GM12892 (cell line): ENCODE measurements around the gene MMADHC.

Source experiments
- POLR2A ChIP-seq: IDR thresholded peaks from 2 replicates; pipeline ENCODE4 v1.6.1; 2011; ENCODE audit warnings: low read depth, low read length, control low read depth
- POLR2AphosphoS5 ChIP-seq: IDR thresholded peaks from 2 replicates; pipeline ENCODE4 v1.6.1; 2011; ENCODE audit warnings: low read depth, low read length, control low read depth
- TAF1 ChIP-seq: IDR thresholded peaks from 2 replicates; pipeline ENCODE4 v1.6.1; 2011; ENCODE audit warnings: low read depth, mild to moderate bottlenecking, control low read depth, low read length, borderline replicate concordance

GRCh38 chr2:149586063-149586462 lies 1.5 kb downstream of the MMADHC start:
- TF ChIP-seq POLR2AphosphoS5: no peak
- no peak for TF ChIP-seq POLR2A
- no peak for TF ChIP-seq TAF1
